Loucy (cell line): Measurements from ENCODE around the gene SET.
"Not testable (repeated sequence)": the region's sequence is repeated elsewhere in the genome, so short reads cannot be mapped to it uniquely, and the experiment has no call there.

Source experiments
- H2AFZ ChIP-seq: fragments of 200-600 bp; sonication (generic); 2 replicates; pipeline ENCODE4 v1.6.0; 2016; ENCODE audit warnings: antibody characterized with exemption, mild to moderate bottlenecking, low read length, moderate library complexity
- H3F3A ChIP-seq: fragments of 200-600 bp; 2 replicates; pipeline ENCODE4 v1.6.0; 2016; ENCODE audit warnings: antibody characterized with exemption, low read depth, mild to moderate bottlenecking
- H3K27me3 ChIP-seq: fragments of 200-600 bp; sonication (generic); 2 replicates; pipeline ENCODE4 v1.6.1; 2014; ENCODE audit warnings: low read length, mild to moderate bottlenecking; ENCODE audit not compliant: insufficient read depth, poor library complexity, severe bottlenecking
- H3K36me3 ChIP-seq: fragments of 200-600 bp; sonication (generic); 2 replicates; pipeline ENCODE4 v1.6.1; 2016; ENCODE audit warnings: low read length; ENCODE audit not compliant: insufficient read depth
- H3K4me1 ChIP-seq: fragments of 200-600 bp; sonication (generic); 2 replicates; pipeline ENCODE4 v1.5.1; 2014; ENCODE audit warnings: low read length, mild to moderate bottlenecking; ENCODE audit not compliant: insufficient read depth, poor library complexity, severe bottlenecking
- H3K4me2 ChIP-seq: fragments of 200-600 bp; sonication (generic); 2 replicates; pipeline ENCODE4 v1.6.0; 2014; ENCODE audit warnings: antibody characterized with exemption, low read length, low read depth, mild to moderate bottlenecking; ENCODE audit not compliant: poor library complexity, severe bottlenecking
- H3K4me3 ChIP-seq: fragments of 200-600 bp; sonication (generic); 2 replicates; pipeline ENCODE4 v1.5.1; 2014; ENCODE audit warnings: low read length, mild to moderate bottlenecking, mixed read lengths; ENCODE audit not compliant: poor library complexity, severe bottlenecking
- H3K79me2 ChIP-seq: fragments of 200-600 bp; sonication (generic); 2 replicates; pipeline ENCODE4 v1.6.1; 2014; ENCODE audit warnings: low read length; ENCODE audit not compliant: insufficient read depth
- H3K9ac ChIP-seq: fragments of 200-600 bp; sonication (generic); 2 replicates; pipeline ENCODE4 v1.6.0; 2014; ENCODE audit warnings: mild to moderate bottlenecking, low read depth, low read length, moderate library complexity; ENCODE audit not compliant: poor library complexity, severe bottlenecking
- H3K9me2 ChIP-seq: fragments of 200-600 bp; sonication (generic); replicated peaks from 2 replicates; pipeline ENCODE4 v1.6.1; 2016; ENCODE audit warnings: low read depth, low read length, mixed read lengths
- H3K9me3 ChIP-seq: fragments of 200-600 bp; sonication (generic); 2 replicates; pipeline ENCODE4 v1.6.1; 2014; ENCODE audit warnings: mild to moderate bottlenecking, antibody characterized with exemption, low read length, low read depth; ENCODE audit not compliant: insufficient read depth
- H4K20me1 ChIP-seq: fragments of 200-600 bp; sonication (generic); 2 replicates; pipeline ENCODE4 v1.6.0; 2014; ENCODE audit warnings: antibody characterized with exemption, low read length, mild to moderate bottlenecking; ENCODE audit not compliant: insufficient read depth, poor library complexity, severe bottlenecking
- EZH2phosphoT487 ChIP-seq: fragments of 200-600 bp; IDR thresholded peaks from 2 replicates; pipeline ENCODE4 v1.6.1; 2018; ENCODE audit warnings: antibody characterized with exemption, mild to moderate bottlenecking, moderate library complexity, borderline replicate concordance
- TF ChIP-seq, protein P1 (sequence below): fragments of 200-600 bp; sonication (generic); conservative IDR thresholded peaks from 2 replicates; pipeline ENCODE4 v1.5.1; 2014; ENCODE audit warnings: mild to moderate bottlenecking, antibody characterized with exemption, low read length

The SET gene

DNA sequence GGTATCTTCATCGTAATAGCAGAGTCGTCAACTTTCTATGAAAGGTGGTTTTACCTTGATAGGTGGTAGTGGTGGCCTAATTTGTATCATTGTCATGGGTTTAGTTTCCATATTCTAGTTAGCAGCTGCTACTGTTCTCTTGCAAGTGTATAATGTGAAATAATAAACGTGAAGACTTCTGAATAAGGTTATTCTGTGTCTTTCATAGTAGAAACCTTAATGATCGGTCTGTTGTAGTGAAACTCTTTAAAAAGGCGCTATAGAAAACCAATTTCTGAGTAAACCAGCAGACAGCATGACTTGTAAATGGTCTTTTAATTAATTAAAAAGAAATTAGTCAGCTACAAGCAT is 1.6 kb downstream of the SET start:
- peaks cover 76% of the 10 kb centered on the region for H3K79me2 ChIP-seq
- TF ChIP-seq, protein P1, sequence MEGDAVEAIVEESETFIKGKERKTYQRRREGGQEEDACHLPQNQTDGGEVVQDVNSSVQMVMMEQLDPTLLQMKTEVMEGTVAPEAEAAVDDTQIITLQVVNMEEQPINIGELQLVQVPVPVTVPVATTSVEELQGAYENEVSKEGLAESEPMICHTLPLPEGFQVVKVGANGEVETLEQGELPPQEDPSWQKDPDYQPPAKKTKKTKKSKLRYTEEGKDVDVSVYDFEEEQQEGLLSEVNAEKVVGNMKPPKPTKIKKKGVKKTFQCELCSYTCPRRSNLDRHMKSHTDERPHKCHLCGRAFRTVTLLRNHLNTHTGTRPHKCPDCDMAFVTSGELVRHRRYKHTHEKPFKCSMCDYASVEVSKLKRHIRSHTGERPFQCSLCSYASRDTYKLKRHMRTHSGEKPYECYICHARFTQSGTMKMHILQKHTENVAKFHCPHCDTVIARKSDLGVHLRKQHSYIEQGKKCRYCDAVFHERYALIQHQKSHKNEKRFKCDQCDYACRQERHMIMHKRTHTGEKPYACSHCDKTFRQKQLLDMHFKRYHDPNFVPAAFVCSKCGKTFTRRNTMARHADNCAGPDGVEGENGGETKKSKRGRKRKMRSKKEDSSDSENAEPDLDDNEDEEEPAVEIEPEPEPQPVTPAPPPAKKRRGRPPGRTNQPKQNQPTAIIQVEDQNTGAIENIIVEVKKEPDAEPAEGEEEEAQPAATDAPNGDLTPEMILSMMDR: no peak
- TF ChIP-seq EZH2phosphoT487: no peak
- peak overlapping the region; percentile 96 for H3K9ac ChIP-seq
- H3F3A ChIP-seq: no peaks in the 10 kb centered on the region
- peaks cover 46% of the 10 kb centered on the region for H3K4me1 ChIP-seq
- H2AFZ ChIP-seq: no peak overlapping the region
- peaks cover 44% of the 10 kb centered on the region for H4K20me1 ChIP-seq
- H3K9me2 ChIP-seq: no peaks in the 10 kb centered on the region
- no peaks in the 10 kb centered on the region for H3K9me3 ChIP-seq
- H3K4me3 ChIP-seq: peak overlapping the region; percentile 95
- peaks cover 38% of the 10 kb centered on the region for H3K36me3 ChIP-seq
- H3K27me3 ChIP-seq: no peaks in the 10 kb centered on the region
- H3K4me2 ChIP-seq: peak overlapping the region; percentile 95

DNA sequence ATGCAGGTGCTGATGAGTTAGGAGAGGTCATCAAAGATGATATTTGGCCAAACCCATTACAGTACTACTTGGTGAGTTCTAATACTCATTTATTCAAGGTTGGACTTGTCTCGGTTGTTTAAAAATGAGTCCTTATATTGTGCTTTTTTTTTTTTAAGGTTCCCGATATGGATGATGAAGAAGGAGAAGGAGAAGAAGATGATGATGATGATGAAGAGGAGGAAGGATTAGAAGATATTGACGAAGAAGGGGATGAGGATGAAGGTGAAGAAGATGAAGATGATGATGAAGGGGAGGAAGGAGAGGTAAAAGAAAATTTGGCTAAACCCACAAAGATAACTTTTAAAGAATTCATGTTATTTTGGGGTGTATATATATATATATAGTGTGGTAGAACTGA is 4.7 kb downstream of the SET start:
- H3K27me3 ChIP-seq, H3K9ac ChIP-seq, H3F3A ChIP-seq, H3K9me3 ChIP-seq, H2AFZ ChIP-seq, H3K9me2 ChIP-seq: not testable (repeated sequence)
- Histone ChIP-seq H4K20me1 (peaks cover 47% of the 10 kb centered on the region), H3K79me2 (peaks cover 53% of the 10 kb centered on the region), H3K4me3 (peak overlapping the region; percentile 95), H3K4me2 (peak overlapping the region; percentile 95), H3K36me3 (peaks cover 54% of the 10 kb centered on the region), H3K4me1 (peaks cover 27% of the 10 kb centered on the region)

DNA sequence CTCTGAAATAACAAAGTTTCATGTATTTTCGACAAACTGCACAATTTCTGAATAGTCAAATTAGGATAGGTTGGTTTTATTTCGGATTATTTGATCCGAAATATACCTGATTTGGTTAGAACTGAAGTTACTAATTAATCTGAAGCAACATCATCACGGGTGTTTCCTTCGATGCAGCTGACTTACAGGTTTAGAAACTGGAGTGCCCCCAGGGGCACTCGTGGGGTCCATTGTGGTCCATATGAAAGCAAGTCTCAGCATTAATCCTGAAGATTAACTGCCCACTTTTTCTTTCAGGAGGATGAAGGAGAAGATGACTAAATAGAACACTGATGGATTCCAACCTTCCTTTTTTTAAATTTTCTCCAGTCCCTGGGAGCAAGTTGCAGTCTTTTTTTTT is 5.3 kb downstream of the SET start:
- Histone ChIP-seq H3K4me2 (peak overlapping the region; percentile 27), H3K79me2 (peaks cover 51% of the 10 kb centered on the region), H4K20me1 (peaks cover 47% of the 10 kb centered on the region), H3F3A (no peaks in the 10 kb centered on the region), H3K36me3 (peaks cover 54% of the 10 kb centered on the region), H3K9me3 (no peaks in the 10 kb centered on the region), H3K9ac (no peak overlapping the region), H2AFZ (no peak overlapping the region), H3K27me3 (no peaks in the 10 kb centered on the region), H3K9me2 (no peaks in the 10 kb centered on the region), H3K4me3 (no peak overlapping the region), H3K4me1 (peaks cover 27% of the 10 kb centered on the region)
- no peak for TF ChIP-seq EZH2phosphoT487
- TF ChIP-seq, protein P1: no peak

DNA sequence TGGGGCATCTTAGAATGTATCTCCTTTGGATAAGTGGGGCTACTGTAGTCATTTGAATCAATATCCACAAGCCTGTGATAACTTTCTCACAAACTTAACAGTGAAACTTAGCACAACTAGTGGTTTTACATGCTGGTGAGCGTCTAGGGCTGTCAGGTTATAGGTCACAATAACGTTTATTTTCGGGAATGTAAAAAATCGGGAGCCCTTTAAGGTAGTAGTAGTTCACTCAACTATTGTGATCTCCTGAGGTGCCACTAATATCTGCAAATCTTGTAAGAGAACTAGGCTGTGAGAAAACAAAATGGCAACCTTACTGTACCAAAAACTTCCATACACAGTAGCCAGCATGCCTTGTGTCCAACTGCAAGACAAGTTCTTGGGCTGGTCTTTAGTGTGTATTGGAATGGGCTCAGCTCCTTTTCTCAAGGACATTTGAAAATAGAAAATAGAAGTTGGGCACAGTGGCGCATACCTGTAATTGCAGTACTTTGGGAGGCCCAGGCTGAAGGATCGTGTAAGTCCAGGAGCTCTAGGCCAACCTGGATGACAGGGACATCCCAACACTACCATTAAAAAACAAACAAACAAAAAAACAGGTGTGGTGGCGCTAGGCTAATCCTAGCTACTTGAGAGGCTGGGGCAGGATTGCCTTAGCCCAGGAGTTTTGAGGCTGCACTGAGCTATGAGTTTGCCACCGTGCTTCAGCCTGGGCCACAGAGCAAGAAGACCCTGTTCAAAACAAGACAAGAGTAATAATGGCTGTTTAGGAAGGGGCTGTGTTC is 8.1 kb downstream of the SET start:
- Histone ChIP-seq H3K9me3 (no peaks in the 10 kb centered on the region), H3K9ac (no peak overlapping the region), H3K4me1 (peaks cover 14% of the 10 kb centered on the region), H3K4me2 (no peak overlapping the region), H3K4me3 (no peak overlapping the region), H3K79me2 (peaks cover 27% of the 10 kb centered on the region), H3K36me3 (peaks cover 44% of the 10 kb centered on the region), H4K20me1 (peaks cover 27% of the 10 kb centered on the region), H3K9me2 (no peaks in the 10 kb centered on the region), H3F3A (no peaks in the 10 kb centered on the region), H3K27me3 (no peaks in the 10 kb centered on the region), H2AFZ (no peak overlapping the region)
- no peak for TF ChIP-seq EZH2phosphoT487
- TF ChIP-seq, protein P1: no peak

DNA sequence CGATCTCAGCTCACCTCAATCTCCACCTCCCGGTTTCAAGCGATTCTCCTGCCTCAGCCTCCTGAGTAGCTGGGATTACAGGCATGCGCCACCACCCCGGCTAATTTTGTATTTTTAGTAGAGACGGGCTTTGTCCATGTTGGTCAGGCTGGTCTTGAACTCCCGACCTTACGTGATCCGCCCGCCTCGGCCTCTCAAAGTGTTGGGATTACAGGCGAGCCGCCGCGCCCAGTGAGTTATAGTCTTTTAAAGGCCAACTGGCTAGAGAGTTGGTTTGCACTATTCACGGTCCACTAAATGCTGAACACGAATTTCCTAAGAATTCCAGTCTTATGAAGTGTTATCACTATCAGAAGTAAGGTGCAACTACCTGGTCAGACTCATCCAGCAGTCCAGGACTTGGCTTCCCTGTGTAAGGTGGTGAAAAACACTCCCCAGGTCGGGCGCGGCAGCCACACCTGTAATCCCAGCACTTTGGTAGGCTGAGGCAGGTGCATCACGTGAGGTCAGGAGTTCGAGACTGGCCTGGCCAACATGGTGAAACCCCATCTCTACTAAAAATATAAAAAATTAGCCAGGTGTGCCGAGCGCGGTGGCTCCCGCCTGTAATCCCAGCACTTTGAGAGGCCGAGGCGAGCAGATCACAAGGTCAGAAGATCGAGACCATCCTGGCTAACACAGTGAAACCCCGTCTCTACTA is 10.2 kb downstream of the SET start:
- H3K9me3 ChIP-seq, H3K4me1 ChIP-seq, H3F3A ChIP-seq, H3K9me2 ChIP-seq, H2AFZ ChIP-seq, H3K79me2 ChIP-seq, H3K9ac ChIP-seq, H3K27me3 ChIP-seq, H3K4me2 ChIP-seq, H3K4me3 ChIP-seq, H4K20me1 ChIP-seq: not testable (repeated sequence)
- H3K36me3 ChIP-seq: peaks cover 23% of the 10 kb centered on the region
